Measurements from ENCODE around the gene R3HDM2. TPM values are rescaled to one million over a fixed set of nuclear protein-coding genes. Genes with fewer than 3 reads are reported as not detected.

R3HDM2 gene
- total RNA-seq, 1 donor from 2014 or later: 57.3 TPM

- peaks cover 55% of the 10 kb centered on the region for H3K27me3 Mint-ChIP-seq (ENCODE audit: low read depth)
- no peak for DNase-seq (ENCODE audit: low read depth, low spot score)
- peaks cover 35% of the 10 kb centered on the region for H3K4me1 Mint-ChIP-seq
- H3K27ac Mint-ChIP-seq (ENCODE audit: unreplicated experiment): no peak overlapping the region
- no peaks in the 10 kb centered on the region for H3K36me3 Mint-ChIP-seq (ENCODE audit: low read depth)
- H3K4me3 Mint-ChIP-seq: peak overlapping the region; percentile 85
- no peak for TF ChIP-seq CTCF (conservative IDR thresholded peaks at IDR 0.05)
- H3K9me3 Mint-ChIP-seq: no peaks in the 10 kb centered on the region
Measured at GRCh38 chr12:57213763-57214397, 217.0 kb downstream of the R3HDM2 start.

- H3K9me3 Mint-ChIP-seq: no peaks in the 10 kb centered on the region
- H3K36me3 Mint-ChIP-seq (ENCODE audit: low read depth): no peaks in the 10 kb centered on the region
- H3K4me1 Mint-ChIP-seq: peaks cover 28% of the 10 kb centered on the region
- no peak overlapping the region for H3K27ac Mint-ChIP-seq (ENCODE audit: unreplicated experiment)
- peak; percentile 87 for DNase-seq (ENCODE audit: low read depth, low spot score)
- H3K4me3 Mint-ChIP-seq: peak overlapping the region; percentile 42
- peak; percentile 93 for TF ChIP-seq CTCF (conservative IDR thresholded peaks at IDR 0.05)
- H3K27me3 Mint-ChIP-seq (ENCODE audit: low read depth): peaks cover 49% of the 10 kb centered on the region
Measured at GRCh38 chr12:57213058-57213715, 217.7 kb downstream of the R3HDM2 start.

GRCh38 chr12:57212701-57213057, 218.2 kb downstream of the R3HDM2 start:
- H3K27ac Mint-ChIP-seq (ENCODE audit: unreplicated experiment): no peak overlapping the region
- H3K4me3 Mint-ChIP-seq: no peak overlapping the region
- no peaks in the 10 kb centered on the region for H3K36me3 Mint-ChIP-seq (ENCODE audit: low read depth)
- H3K9me3 Mint-ChIP-seq: no peaks in the 10 kb centered on the region
- TF ChIP-seq CTCF (conservative IDR thresholded peaks at IDR 0.05): no peak
- DNase-seq (ENCODE audit: low read depth, low spot score): no peak
- peaks cover 43% of the 10 kb centered on the region for H3K27me3 Mint-ChIP-seq (ENCODE audit: low read depth)
- H3K4me1 Mint-ChIP-seq: peaks cover 27% of the 10 kb centered on the region

- Mint-ChIP-seq H3K27ac (ENCODE audit: unreplicated experiment) (no peak overlapping the region), H3K4me3 (no peak overlapping the region), H3K27me3 (ENCODE audit: low read depth) (peaks cover 37% of the 10 kb centered on the region), H3K36me3 (ENCODE audit: low read depth) (no peaks in the 10 kb centered on the region), H3K9me3 (no peaks in the 10 kb centered on the region), H3K4me1 (peaks cover 21% of the 10 kb centered on the region)
- no peak for TF ChIP-seq CTCF (conservative IDR thresholded peaks at IDR 0.05)
- DNase-seq (ENCODE audit: low read depth, low spot score): no peak
Measured at GRCh38 chr12:57211791-57212700, 218.8 kb downstream of the R3HDM2 start.

- Mint-ChIP-seq H3K4me3 (no peak overlapping the region), H3K27ac (ENCODE audit: unreplicated experiment) (no peak overlapping the region), H3K36me3 (ENCODE audit: low read depth) (no peaks in the 10 kb centered on the region)
Measured at GRCh38 chr12:57210926-57211692, 219.7 kb downstream of the R3HDM2 start.

More at GRCh38 chr12:57210926-57211692, 219.7 kb downstream of the R3HDM2 start:
- no peak for TF ChIP-seq CTCF (conservative IDR thresholded peaks at IDR 0.05)
- DNase-seq (ENCODE audit: low read depth, low spot score): no peak
- peaks cover 32% of the 10 kb centered on the region for H3K27me3 Mint-ChIP-seq (ENCODE audit: low read depth)
- no peaks in the 10 kb centered on the region for H3K9me3 Mint-ChIP-seq
- peaks cover 21% of the 10 kb centered on the region for H3K4me1 Mint-ChIP-seq
